ENCODE results near the gene FRK. TPM values are rescaled to one million over a fixed set of nuclear protein-coding genes. Genes with fewer than 3 reads are reported as not detected.

The FRK gene
- total and polyA plus RNA-seq, 2 donors, result 0.80 to 0.98 TPM

GRCh38 chr6:115887891-115888290, 172.8 kb downstream of the FRK start:
- 87% methylated on average over 7 of the region's 7 CpGs for WGBS
- no peak overlapping the region for H3K27ac ChIP-seq (ENCODE audit: low read depth in 1 of 2, low read length in 1 of 2)
- no peak for DNase-seq (ENCODE audit: low read depth in 6 of 9, low spot score in 9 of 9)
- no peaks in the 10 kb centered on the region for H3K36me3 ChIP-seq (ENCODE audit: control insufficient read depth in 2 of 2, insufficient read depth in 2 of 2, low read length in 1 of 2)
- H3K4me1 ChIP-seq (ENCODE audit: control insufficient read depth in 2 of 2, insufficient read depth in 2 of 2, low read length in 2 of 2), result no peaks in the 10 kb centered on the region
- no peaks in the 10 kb centered on the region for H3K9me3 ChIP-seq (ENCODE audit: control insufficient read depth in 2 of 2, insufficient read depth in 1 of 2, low read length in 1 of 2)
- H3K4me3 ChIP-seq (ENCODE audit: low read length in 2 of 2), result no peak overlapping the region
- no peaks in the 10 kb centered on the region for H3K27me3 ChIP-seq (ENCODE audit: control insufficient read depth in 2 of 2, insufficient read depth in 1 of 2, low read length in 1 of 2)

- H3K27me3 ChIP-seq (ENCODE audit: control insufficient read depth in 2 of 2, insufficient read depth in 1 of 2, low read length in 1 of 2), result no peaks in the 10 kb centered on the region
- H3K27ac ChIP-seq (ENCODE audit: low read depth in 1 of 2, low read length in 1 of 2), result no peak overlapping the region
- 84% methylated on average over 4 of the region's 4 CpGs for WGBS
- H3K9me3 ChIP-seq (ENCODE audit: control insufficient read depth in 2 of 2, insufficient read depth in 1 of 2, low read length in 1 of 2), result no peaks in the 10 kb centered on the region
- DNase-seq (ENCODE audit: low read depth in 6 of 9, low spot score in 9 of 9), result no peak
- no peak overlapping the region for H3K4me3 ChIP-seq (ENCODE audit: low read length in 2 of 2)
- no peaks in the 10 kb centered on the region for H3K4me1 ChIP-seq (ENCODE audit: control insufficient read depth in 2 of 2, insufficient read depth in 2 of 2, low read length in 2 of 2)
- H3K36me3 ChIP-seq (ENCODE audit: control insufficient read depth in 2 of 2, insufficient read depth in 2 of 2, low read length in 1 of 2), result no peaks in the 10 kb centered on the region
Observed at GRCh38 chr6:115885636-115886366, 174.9 kb downstream of the FRK start.

DNA sequence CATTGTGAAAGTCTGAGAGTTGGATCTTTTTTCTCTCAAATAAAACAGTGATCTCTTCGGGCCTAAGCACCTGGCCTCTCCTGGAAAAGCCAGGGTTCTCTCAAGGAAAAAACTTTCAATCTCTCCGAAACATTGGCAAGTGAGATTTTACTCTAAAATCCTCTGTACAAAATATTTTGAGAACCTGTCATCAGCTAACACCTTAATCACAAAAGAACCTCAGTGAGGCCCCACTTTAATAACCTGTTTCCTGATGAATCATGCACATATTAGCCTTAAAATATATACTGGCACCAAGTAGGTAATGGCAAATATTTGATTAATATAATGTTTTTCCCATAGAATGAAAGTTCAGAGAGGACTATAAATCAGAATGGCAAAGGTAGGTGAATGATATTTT, 177.9 kb downstream of the FRK start:
- 92% methylated on average over 2 of the region's 2 CpGs for WGBS
- DNase-seq (ENCODE audit: low read depth in 6 of 9, low spot score in 9 of 9), result no peak
- Histone ChIP-seq H3K36me3 (ENCODE audit: control insufficient read depth in 2 of 2, insufficient read depth in 2 of 2, low read length in 1 of 2) (no peaks in the 10 kb centered on the region), H3K27me3 (ENCODE audit: control insufficient read depth in 2 of 2, insufficient read depth in 1 of 2, low read length in 1 of 2) (no peaks in the 10 kb centered on the region), H3K4me3 (ENCODE audit: low read length in 2 of 2) (no peak overlapping the region), H3K4me1 (ENCODE audit: control insufficient read depth in 2 of 2, insufficient read depth in 2 of 2, low read length in 2 of 2) (no peaks in the 10 kb centered on the region), H3K9me3 (ENCODE audit: control insufficient read depth in 2 of 2, insufficient read depth in 1 of 2, low read length in 1 of 2) (no peaks in the 10 kb centered on the region), H3K27ac (ENCODE audit: low read depth in 1 of 2, low read length in 1 of 2) (no peak overlapping the region)

DNA sequence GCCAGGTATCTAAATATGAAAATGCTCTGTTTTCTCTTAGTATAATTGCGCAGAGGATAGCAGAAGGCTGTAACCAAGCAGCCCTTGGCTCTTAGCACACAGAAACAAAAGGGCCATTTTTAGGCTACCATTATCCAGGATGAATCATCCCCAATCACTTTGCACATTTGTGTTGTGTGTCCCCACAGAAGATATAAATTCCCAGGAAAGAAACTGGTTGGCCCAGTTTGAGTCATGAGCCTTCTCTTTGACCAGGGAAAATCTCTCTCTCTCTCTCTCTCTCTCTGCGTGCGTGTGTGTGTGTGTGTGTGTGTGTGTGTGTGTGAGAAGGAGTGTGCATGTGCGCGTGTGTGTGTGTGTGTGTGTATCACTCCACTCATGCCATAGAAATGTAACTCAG, 178.5 kb downstream of the FRK start:
- H3K27ac ChIP-seq (ENCODE audit: low read depth in 1 of 2, low read length in 1 of 2), result no peak overlapping the region
- H3K4me3 ChIP-seq (ENCODE audit: low read length in 2 of 2), result no peak overlapping the region
- H3K9me3 ChIP-seq (ENCODE audit: control insufficient read depth in 2 of 2, insufficient read depth in 1 of 2, low read length in 1 of 2), result no peaks in the 10 kb centered on the region
- 79% methylated on average over 5 of the region's 5 CpGs for WGBS
- no peaks in the 10 kb centered on the region for H3K27me3 ChIP-seq (ENCODE audit: control insufficient read depth in 2 of 2, insufficient read depth in 1 of 2, low read length in 1 of 2)
- H3K36me3 ChIP-seq (ENCODE audit: control insufficient read depth in 2 of 2, insufficient read depth in 2 of 2, low read length in 1 of 2), result no peaks in the 10 kb centered on the region
- DNase-seq (ENCODE audit: low read depth in 6 of 9, low spot score in 9 of 9), result no peak
- no peaks in the 10 kb centered on the region for H3K4me1 ChIP-seq (ENCODE audit: control insufficient read depth in 2 of 2, insufficient read depth in 2 of 2, low read length in 2 of 2)

Other genes with a start within 250 kb of the FRK start
- gene NT5DC1, start 40.0 kb upstream of the FRK start, total RNA-seq, result 15.6 TPM
- 14.1 TPM for gene NT5DC1, start 40.0 kb upstream of the FRK start, polyA plus RNA-seq
- 0.24 TPM for gene COL10A1, start 65.2 kb upstream of the FRK start, total RNA-seq
- 0.21 TPM for gene COL10A1, start 65.2 kb upstream of the FRK start, polyA plus RNA-seq
- 15.1 TPM for gene TSPYL4, start 193.2 kb upstream of the FRK start, total RNA-seq
- 16.1 TPM for gene TSPYL4, start 193.2 kb upstream of the FRK start, polyA plus RNA-seq
- 42.9 TPM for gene TSPYL1, start 219.0 kb upstream of the FRK start, total RNA-seq
- 48.7 TPM for gene TSPYL1, start 219.0 kb upstream of the FRK start, polyA plus RNA-seq